DMS153 treated with DMSO at 0.1 percent for 48 hours (cell line): ENCODE results near the gene PCDHGA7.
"Not testable (repeated sequence)": the region's sequence is repeated elsewhere in the genome, so short reads cannot be mapped to it uniquely, and the experiment has no call there.

Experiments used
- DNase-seq: peaks from one replicate; lab custom pipeline; 2025; ENCODE audit not compliant: unreplicated experiment; lab: John Stamatoyannopoulos, UW

The PCDHGA7 gene

DNA sequence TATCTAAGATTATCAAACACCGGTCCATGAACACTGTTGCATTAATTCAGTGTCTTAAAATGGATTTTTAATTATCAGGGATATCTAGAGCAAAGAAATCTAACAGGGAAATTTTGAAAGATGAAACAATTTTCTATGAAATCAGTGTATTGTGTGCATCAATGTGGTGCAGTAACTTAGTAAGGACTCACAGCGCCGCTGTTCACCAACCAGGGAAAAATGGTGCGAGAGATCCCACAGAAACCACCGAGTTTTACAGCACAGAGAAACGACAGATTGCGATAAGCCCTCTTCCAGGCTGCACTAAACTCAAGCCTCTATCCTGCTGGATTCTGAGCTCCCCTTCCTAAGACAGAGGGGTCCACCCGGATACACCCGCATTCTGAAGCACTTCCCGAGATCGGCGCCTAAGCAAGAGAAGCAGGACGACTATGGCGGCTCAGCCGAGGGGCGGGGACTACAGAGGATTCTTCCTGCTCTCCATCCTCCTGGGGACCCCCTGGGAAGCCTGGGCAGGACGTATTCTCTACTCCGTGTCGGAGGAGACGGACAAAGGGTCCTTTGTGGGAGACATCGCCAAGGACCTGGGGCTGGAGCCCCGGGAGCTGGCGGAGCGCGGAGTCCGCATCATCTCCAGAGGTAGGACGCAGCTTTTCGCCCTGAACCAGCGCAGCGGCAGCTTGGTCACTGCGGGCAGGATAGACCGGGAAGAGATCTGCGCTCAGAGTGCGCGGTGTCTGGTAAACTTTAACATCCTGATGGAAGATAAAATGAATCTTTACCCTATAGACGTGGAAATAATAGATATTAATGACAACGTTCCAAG lies at the start of gene PCDHGA7:
Gene PCDHGA7 (plus strand): TSS at position 274 of the 826 bp plus-strand sequence. CDS start 158 bp downstream, at position 432.
- DNase-seq = no peak

DNA sequence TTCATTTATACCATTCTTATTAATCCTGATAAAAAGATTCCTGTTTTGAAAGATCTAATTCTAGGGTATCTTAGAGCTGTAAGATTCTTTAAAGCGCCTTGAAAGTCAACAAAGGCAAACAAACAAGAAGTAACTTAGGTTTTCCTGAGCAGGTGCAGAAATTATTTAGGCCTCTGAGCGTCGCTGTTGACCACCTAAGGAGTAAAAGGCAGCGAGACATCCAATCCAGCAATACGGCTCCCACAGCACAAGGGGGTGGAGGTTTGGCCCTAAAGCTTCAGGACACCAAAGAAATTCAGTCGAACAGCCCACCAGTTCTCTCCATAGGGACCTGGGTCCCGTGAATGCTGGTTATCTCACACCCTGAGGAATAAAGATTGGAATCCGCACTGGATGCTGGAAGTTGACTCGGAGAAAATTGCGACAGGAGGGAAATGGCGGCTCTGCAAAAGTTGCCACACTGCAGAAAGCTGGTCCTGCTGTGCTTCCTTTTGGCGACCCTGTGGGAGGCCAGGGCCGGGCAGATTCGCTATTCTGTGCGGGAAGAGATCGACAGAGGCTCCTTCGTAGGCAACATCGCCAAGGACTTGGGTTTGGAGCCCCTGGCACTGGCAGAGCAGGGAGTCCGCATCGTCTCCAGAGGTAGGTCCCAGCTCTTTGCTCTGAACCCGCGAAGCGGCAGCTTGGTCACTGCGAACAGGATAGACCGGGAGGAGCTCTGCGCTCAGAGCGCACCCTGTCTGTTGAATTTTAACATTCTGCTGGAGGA lies 43.8 kb upstream of the PCDHGA7 start, which contains the start of gene PCDHGA2:
Gene PCDHGA2 (plus strand): TSS at position 223 of the 769 bp plus-strand sequence.
- no peak for DNase-seq

DNA sequence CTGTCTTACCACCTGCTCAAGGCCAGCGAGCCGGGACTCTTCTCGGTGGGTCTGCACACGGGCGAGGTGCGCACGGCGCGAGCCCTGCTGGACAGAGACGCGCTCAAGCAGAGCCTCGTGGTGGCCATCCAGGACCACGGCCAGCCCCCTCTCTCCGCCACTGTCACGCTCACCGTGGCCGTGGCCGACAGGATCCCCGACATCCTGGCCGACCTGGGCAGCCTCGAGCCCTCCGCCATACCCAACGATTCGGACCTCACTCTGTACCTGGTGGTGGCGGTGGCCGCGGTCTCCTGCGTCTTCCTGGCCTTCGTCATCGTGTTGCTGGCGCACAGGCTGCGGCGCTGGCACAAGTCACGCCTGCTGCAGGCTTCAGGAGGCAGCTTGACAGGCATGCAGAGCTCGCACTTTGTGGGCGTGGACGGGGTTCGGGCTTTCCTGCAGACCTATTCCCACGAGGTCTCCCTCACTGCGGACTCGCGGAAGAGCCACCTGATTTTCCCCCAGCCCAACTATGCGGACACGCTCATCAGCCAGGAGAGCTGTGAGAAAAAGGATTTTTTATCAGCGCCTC lies 41.7 kb upstream of the PCDHGA7 start:
- DNase-seq = not testable (repeated sequence)

DNA sequence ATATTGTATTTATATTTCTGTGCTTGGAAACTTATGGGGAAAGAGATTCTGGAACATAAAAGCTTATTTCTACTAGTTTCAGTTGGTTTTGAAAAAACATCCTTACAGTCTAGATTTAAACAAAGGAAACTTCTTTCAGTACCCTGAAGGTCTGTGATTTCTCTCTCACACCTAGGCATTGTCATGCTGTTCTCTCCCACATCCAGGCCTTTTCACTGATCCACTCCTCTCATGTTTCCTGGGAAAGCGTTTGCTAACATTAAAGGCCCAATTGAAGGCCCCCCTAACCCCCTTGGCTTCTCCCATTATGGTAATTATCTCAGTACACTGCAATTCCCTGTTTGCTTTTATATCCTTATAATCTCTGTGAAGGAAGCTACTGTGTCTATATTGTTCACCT lies 39.8 kb upstream of the PCDHGA7 start:
- DNase-seq = no peak

DNA sequence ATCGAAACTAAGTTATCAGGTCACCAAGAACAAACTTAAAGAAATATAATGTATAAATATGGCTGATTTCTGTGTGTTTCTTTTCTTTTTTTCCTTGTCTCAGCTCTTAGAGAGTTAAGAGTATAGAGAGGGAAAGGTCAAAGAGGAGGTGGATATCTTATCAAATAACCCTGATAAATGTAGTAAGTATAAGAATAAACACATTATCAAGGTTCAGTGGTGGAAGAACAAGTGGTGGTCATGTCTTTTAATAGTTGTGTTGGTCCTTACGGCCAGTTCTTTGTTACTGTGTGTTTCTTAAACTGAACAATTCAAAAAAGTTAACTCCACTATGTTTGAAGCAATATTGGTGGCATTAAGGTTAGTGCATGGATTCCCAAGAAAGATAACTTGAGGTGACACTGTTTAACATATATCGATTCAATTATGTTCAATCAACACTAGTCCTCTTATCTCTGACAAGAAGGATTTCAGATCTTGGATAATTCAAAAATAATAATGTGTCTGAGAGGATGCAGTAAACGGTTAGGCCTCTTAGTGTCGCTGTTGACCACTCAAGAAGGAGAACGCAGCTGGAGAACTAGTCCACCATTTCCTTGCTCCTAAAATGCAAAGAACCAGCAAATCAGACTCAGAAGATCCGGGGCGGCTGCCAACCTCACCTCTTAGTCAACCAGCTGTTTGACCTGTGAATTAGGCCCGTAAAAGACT lies 39.1 kb upstream of the PCDHGA7 start, which contains the start of gene PCDHGA3:
Gene PCDHGA3 (plus strand): TSS at position 588 of the 711 bp plus-strand sequence. CDS start 205 bp downstream, outside the sequence.
- no peak for DNase-seq

DNA sequence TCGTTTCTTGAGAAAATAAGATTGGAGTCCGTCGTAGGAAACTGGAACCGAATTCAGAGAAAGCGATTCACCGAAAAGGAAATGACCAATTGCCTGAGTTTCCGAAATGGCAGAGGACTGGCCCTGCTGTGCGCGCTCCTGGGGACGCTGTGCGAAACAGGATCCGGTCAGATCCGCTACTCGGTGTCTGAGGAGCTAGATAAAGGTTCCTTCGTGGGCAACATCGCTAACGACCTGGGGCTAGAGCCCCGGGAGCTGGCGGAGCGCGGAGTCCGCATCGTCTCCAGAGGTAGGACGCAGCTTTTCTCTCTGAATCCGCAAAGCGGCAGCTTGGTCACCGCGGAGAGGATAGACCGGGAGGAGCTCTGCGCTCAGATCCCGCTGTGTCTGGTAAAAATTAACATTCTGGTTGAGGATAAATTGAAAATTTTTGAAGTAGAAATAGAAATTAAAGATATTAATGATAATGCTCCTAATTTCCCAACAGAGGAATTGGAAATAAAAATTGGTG lies 38.5 kb upstream of the PCDHGA7 start:
- no peak for DNase-seq

DNA sequence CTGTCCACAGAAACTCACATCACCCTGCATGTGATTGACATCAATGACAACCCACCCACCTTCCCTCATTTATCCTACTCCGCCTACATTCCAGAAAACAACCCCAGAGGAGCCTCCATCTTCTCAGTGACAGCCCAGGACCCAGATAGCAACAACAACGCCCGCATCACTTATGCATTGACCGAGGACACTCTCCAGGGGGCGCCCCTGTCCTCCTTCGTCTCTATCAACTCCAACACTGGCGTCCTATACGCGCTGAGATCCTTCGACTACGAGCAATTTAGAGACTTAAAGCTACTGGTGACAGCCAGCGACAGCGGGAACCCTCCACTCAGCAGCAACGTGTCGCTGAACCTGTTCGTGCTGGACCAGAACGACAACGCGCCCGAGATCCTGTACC lies 37.2 kb upstream of the PCDHGA7 start:
- DNase-seq = no peak

DNA sequence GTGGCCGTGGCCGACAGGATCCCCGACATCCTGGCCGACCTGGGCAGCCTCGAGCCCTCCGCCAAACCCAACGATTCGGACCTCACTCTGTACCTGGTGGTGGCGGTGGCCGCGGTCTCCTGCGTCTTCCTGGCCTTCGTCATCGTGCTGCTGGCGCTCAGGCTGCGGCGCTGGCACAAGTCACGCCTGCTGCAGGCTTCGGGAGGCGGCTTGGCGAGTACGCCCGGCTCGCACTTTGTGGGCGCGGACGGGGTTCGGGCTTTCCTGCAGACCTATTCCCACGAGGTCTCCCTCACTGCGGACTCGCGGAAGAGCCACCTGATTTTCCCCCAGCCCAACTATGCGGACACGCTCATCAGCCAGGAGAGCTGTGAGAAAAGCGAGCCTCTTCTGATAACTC lies 36.5 kb upstream of the PCDHGA7 start:
- DNase-seq = not testable (repeated sequence)

DNA sequence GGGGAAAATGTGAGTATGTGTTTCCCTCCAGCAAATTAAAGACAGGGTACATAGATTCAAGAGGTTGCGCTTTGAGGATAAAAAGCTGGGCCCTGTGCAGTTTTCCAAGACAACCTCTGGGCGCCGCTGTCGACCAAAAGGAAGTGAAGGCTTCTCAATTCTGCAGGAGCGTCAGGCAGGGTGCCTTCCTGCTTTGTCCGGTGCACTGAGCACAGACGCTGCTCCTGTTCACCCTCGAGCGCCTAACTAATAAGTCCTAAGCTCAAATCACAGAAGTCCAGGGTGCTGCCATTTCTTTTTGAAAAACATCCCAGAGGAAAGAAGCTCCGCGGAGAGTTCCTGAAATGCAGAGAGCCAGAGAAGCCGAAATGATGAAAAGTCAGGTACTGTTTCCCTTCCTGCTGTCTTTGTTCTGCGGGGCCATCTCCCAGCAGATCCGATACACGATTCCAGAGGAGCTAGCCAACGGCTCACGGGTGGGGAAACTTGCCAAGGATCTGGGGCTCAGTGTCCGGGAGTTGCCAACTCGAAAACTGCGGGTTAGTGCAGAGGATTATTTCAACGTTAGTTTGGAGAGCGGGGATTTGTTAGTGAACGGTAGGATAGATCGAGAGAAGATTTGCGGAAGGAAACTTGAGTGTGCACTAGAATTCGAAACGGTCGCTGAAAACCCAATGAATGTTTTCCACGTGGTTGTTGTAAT lies 32.5 kb upstream of the PCDHGA7 start, which contains the start of gene PCDHGB1:
Gene PCDHGB1 (plus strand): TSS at position 183 of the 703 bp plus-strand sequence. CDS start 162 bp downstream, at position 345.
- DNase-seq = peak; percentile 1

DNA sequence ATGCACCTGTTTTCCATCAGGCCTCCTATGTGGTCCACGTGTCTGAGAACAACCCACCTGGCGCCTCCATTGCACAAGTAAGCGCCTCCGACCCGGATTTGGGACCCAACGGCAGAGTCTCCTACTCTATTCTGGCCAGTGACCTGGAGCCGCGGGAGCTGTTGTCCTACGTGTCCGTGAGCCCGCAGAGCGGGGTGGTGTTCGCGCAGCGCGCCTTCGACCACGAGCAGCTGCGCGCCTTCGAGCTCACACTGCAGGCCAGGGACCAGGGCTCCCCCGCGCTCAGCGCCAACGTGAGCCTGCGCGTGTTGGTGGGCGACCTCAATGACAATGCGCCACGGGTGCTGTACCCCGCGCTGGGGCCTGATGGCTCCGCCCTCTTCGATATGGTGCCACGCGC lies 31.0 kb upstream of the PCDHGA7 start:
- DNase-seq = no peak

DNA sequence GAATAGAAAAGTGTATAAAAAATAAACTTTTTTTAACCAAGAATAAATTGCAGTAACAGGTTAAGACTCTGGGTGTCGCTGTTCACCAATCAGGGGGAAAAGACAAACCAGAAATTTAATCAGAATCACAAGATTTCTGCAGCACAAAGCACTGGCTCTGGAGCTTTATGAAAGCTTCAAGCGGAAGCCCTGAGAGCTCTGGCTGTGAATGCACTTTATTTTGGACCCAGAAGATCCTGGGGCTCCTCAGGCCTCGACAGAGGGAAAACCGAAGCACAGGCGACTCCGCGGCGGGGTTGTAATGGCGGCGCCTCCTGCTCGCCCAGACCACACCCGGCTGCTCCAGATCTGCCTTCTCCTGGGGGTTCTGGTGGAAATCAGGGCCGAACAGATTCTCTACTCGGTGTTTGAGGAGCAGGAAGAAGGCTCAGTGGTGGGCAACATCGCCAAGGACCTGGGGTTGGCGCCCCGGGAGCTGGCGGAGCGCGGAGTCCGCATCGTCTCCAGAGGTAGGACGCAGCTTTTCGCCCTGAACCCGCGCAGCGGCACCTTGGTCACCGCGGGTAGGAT lies 27.6 kb upstream of the PCDHGA7 start, which contains the start of gene PCDHGA4:
Gene PCDHGA4 (plus strand): TSS at position 122 of the 570 bp plus-strand sequence. CDS start 87 bp downstream, at position 209.
- DNase-seq = no peak

DNA sequence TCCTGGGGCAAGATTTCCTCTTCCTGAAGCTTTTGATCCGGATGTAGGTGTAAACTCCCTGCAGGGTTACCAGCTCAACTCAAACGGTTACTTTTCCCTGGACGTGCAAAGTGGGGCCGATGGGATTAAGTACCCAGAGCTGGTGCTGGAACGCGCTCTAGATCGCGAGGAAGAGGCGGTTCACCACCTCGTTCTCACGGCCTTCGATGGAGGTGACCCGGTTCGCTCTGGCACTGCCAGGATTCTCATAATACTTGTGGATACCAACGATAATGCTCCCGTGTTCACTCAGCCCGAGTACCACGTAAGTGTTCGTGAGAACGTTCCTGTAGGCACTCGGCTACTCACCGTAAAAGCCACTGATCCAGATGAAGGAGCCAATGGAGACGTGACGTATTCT lies 26.9 kb upstream of the PCDHGA7 start:
- no peak for DNase-seq

DNA sequence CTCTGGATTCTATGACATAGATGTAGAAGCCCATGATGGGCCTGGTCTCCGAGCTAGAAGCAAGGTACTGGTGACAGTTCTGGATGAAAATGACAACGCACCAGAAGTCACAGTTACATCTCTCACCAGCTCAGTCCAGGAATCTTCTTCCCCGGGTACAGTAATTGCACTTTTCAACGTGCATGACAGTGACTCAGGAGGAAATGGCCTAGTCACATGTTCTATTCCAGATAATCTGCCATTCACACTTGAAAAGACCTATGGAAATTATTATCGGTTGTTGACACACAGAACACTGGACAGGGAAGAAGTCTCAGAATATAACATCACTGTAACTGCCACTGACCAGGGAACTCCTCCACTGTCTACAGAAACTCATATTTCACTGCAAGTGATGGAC lies 26.4 kb upstream of the PCDHGA7 start:
- DNase-seq = no peak

DNA sequence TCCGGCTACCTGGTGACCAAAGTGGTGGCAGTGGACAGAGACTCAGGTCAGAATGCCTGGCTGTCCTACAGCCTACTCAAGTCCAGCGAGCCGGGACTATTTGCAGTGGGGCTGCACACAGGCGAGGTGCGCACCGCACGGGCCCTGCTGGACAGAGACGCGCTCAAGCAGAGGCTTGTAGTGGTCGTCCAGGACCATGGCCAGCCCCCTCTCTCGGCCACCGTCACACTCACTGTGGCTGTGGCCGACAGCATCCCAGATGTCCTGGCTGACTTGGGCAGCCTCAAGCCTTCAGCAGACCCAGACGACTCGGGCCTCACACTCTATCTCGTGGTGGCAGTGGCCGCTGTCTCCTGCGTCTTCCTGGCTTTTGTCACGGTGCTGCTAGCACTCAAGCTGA lies 25.6 kb upstream of the PCDHGA7 start:
- no peak for DNase-seq

DNA sequence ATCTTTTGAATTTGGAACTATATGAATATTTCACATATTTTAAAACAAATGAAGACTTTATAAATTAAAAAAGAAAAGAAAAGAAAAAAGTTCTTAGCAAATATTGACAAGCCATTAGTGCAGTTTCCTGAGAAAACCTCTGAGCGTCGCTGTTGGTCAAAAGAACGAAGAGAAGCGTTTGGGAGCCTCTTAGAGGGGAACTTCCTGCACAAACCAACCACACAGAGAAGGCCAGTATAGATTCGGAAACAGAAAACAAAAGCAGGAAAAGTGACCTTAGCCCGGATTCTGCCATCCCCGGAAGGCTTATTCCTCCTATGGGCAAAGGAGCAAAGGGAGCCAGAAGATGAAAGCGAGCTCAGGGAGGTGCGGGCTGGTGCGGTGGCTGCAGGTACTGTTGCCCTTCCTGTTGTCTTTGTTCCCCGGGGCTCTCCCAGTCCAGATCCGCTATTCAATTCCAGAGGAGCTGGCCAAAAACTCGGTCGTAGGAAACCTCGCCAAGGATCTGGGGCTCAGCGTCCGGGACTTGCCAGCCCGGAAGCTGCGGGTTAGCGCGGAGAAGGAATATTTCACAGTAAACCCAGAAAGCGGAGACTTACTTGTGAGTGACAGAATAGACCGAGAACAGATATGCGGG lies 22.6 kb upstream of the PCDHGA7 start, which contains the start of gene PCDHGB2:
Gene PCDHGB2 (plus strand): TSS at position 205 of the 637 bp plus-strand sequence. CDS start 142 bp downstream, at position 347.
- DNase-seq = no peak

DNA sequence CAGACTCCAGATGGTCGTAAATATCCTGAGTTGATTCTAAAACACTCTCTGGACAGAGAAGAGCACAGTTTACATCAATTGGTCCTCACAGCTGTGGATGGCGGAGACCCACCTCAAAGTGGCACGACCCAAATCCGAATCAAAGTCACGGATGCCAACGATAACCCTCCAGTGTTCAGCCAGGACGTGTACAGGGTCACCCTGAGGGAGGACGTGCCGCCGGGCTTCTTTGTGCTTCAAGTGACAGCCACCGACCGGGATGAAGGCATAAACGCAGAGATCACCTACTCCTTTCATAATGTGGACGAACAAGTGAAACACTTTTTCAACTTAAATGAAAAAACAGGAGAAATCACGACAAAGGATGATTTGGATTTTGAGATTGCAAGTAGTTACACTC lies 21.9 kb upstream of the PCDHGA7 start:
- no peak for DNase-seq

DNA sequence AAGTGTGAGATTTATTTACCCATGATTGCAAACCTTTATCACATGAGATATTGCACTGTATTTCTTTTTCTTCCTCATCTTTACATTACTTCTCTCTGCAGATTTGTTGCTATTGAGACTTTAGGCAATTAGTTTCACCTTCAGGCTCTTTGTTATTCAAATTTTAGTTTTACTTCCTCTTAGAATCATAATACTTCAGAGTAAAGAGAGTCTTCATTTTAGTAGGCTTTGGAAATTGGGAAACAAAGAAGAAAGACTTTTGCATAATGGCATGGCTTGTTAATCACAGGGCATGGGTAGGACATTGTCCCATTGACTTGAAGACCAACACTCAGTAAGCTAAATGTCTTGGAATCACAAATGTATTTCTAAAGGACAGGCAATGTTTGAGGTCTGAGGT lies 19.8 kb upstream of the PCDHGA7 start:
- no peak for DNase-seq

DNA sequence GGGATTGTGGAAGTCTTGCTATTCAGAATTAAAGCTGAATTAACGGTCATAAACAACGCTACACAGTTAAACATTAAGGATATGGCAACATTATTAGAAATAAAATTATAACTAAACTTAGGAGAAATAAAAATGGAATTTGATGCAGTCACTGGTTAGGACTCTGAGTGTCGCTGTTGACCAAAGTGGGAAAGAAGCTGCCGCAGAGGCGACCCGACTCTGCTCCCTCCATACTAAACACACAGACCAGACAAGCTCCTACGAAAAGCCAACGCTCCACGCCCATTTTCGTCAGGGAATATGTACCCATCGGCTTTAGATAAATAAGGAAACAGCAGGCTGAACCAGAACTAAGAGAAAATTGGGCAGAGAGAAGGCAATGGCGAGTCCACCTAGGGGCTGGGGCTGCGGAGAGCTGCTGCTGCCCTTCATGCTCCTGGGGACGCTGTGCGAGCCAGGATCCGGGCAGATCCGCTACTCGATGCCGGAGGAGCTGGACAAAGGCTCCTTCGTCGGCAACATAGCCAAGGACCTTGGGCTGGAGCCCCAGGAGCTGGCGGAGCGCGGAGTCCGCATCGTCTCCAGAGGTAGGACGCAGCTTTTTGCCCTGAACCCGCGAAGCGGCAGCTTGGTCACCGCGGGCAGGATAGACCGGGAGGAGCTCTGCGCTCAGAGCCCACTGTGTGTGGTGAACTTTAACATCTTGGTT lies 18.4 kb upstream of the PCDHGA7 start, which contains the start of gene PCDHGA5:
Gene PCDHGA5 (plus strand): TSS at position 211 of the 709 bp plus-strand sequence. CDS start 169 bp downstream, at position 380.
- no peak for DNase-seq
